ENCODE measurements around the gene FFAR2. TPM values are rescaled to one million over a fixed set of nuclear protein-coding genes. Genes with fewer than 3 reads are reported as not detected.

Gene FFAR2
- total RNA-seq, 4 donors from 2014 or later = 0.29 to 0.64 (median 0.30) TPM; not detected in 1

DNA sequence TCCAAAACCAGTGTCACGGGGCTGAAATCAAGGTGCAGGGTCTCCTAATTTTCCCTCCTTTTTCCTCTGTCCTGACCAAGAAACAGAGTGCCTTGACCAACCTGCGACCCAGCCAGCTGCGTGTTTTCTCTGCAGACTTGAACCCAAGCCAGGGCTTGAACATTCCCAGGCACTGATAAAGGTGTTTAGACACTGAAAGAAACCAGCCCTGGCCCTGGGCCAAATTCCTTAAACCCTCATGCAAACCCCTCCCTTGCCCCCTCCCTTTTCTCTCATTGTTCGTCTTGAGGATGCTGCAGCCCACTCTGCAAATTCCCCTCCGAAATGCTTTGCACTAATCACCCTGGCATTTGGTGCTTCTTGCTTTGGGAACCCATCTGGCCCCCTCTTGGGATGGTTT lies 9.5 kb upstream of the FFAR2 start:
- no peak overlapping the region for H3K27ac ChIP-seq
- no peak overlapping the region for H3K4me3 ChIP-seq
- no peak for DNase-seq (ENCODE audit: low spot score in 2 of 2)
- TF ChIP-seq POLR2AphosphoS5 (IDR thresholded peaks at IDR 0.05) (no peak), POLR2A (IDR thresholded peaks at IDR 0.05) (no peak), EP300 (IDR thresholded peaks at IDR 0.05) (no peak)
- TF ChIP-seq, protein P1, sequence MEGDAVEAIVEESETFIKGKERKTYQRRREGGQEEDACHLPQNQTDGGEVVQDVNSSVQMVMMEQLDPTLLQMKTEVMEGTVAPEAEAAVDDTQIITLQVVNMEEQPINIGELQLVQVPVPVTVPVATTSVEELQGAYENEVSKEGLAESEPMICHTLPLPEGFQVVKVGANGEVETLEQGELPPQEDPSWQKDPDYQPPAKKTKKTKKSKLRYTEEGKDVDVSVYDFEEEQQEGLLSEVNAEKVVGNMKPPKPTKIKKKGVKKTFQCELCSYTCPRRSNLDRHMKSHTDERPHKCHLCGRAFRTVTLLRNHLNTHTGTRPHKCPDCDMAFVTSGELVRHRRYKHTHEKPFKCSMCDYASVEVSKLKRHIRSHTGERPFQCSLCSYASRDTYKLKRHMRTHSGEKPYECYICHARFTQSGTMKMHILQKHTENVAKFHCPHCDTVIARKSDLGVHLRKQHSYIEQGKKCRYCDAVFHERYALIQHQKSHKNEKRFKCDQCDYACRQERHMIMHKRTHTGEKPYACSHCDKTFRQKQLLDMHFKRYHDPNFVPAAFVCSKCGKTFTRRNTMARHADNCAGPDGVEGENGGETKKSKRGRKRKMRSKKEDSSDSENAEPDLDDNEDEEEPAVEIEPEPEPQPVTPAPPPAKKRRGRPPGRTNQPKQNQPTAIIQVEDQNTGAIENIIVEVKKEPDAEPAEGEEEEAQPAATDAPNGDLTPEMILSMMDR (IDR thresholded peaks at IDR 0.05) = no peak
- WGBS = 41% methylated on average over 5 of the region's 5 CpGs
- H3K9me3 ChIP-seq = no peaks in the 10 kb centered on the region
- no peaks in the 10 kb centered on the region for H3K27me3 ChIP-seq
- peaks cover 42% of the 10 kb centered on the region for H3K4me1 ChIP-seq
- no peaks in the 10 kb centered on the region for H3K36me3 ChIP-seq

DNA sequence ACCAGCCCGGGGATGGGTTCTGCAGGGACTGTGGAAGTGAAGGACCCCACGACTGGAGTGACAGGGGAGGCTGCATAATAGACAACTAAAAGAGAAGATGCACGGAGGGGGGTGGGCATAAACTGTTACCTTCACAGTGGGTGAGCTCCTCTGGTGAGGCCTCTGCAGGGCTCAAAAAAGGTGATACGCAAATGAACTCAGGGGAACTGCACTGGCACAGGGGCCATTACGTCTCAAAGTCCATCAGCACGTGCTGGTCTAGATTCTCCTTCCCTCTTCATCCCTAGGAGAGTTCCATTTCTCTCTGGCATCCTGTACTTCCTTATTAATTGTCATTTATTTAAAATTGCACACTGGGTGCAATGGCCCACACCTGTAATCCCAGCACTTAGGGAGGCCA lies 8.1 kb upstream of the FFAR2 start:
- Histone ChIP-seq H3K4me3 (no peak overlapping the region), H3K36me3 (no peaks in the 10 kb centered on the region), H3K27ac (no peak overlapping the region), H3K9me3 (no peaks in the 10 kb centered on the region), H3K4me1 (peaks cover 29% of the 10 kb centered on the region), H3K27me3 (no peaks in the 10 kb centered on the region)
- 96% methylated on average over 6 of the region's 6 CpGs for WGBS
- DNase-seq (ENCODE audit: low spot score in 2 of 2) = no peak
- no peak for TF ChIP-seq EP300 (IDR thresholded peaks at IDR 0.05)
- no peak for TF ChIP-seq POLR2A (IDR thresholded peaks at IDR 0.05)
- TF ChIP-seq, protein P1 (IDR thresholded peaks at IDR 0.05) = no peak
- TF ChIP-seq POLR2AphosphoS5 (IDR thresholded peaks at IDR 0.05) = no peak

DNA sequence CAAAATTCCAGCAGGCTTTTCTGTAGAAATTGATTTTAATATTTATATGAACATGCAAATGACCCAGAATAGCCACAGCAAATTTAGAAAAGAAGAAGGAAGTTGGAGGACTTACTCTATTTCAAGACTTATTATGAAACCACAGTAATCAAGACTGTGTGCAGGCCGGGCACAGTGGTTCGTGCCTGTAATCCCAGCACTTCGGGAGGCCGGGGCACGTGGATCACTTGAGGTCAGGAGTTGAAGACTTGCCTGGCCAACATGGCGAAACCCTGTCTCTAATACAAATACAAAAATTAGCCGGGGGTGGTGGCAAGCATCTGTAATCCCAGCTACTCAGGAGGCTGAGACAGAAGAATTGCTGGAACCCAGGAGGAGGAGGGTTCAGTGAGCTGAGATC lies 6.0 kb upstream of the FFAR2 start:
- Histone ChIP-seq H3K27ac (no peak overlapping the region), H3K4me1 (peaks cover 8% of the 10 kb centered on the region), H3K4me3 (no peak overlapping the region), H3K36me3 (no peaks in the 10 kb centered on the region), H3K9me3 (no peaks in the 10 kb centered on the region), H3K27me3 (no peaks in the 10 kb centered on the region)
- DNase-seq (ENCODE audit: low spot score in 2 of 2) = no peak
- 77% methylated on average over 7 of the region's 7 CpGs for WGBS
- TF ChIP-seq POLR2AphosphoS5 (IDR thresholded peaks at IDR 0.05) (no peak), POLR2A (IDR thresholded peaks at IDR 0.05) (no peak)
- TF ChIP-seq, protein P1 (IDR thresholded peaks at IDR 0.05) = no peak

DNA sequence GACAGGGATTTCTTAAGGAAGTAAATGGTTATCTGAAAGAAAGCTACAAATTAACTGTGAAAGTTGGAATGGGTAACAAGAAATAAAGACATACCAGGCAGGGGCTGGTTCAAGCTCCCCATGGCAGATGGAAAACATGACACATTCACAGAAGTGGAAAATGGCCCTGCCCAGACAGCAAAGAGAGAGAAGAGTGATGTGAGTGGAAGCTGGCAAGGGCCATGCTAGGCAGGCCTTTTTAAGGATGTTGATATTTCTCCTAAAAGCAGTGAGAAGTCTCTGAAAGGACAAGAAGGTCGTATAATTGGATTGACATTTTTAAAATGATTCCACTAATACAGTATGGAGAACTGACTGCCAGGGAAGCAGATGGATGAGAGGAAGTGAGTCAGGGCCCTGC lies 3.3 kb upstream of the FFAR2 start:
- Histone ChIP-seq H3K27me3 (no peaks in the 10 kb centered on the region), H3K36me3 (no peaks in the 10 kb centered on the region), H3K9me3 (no peaks in the 10 kb centered on the region), H3K4me3 (no peak overlapping the region), H3K27ac (no peak overlapping the region), H3K4me1 (peaks cover 13% of the 10 kb centered on the region)
- 60% methylated on average over 1 of the region's 1 CpG for WGBS
- TF ChIP-seq, protein P1 (IDR thresholded peaks at IDR 0.05) = no peak
- no peak for TF ChIP-seq EP300 (IDR thresholded peaks at IDR 0.05)
- TF ChIP-seq POLR2A (IDR thresholded peaks at IDR 0.05) = no peak
- TF ChIP-seq POLR2AphosphoS5 (IDR thresholded peaks at IDR 0.05) = no peak
- DNase-seq (ENCODE audit: low spot score in 2 of 2) = no peak

DNA sequence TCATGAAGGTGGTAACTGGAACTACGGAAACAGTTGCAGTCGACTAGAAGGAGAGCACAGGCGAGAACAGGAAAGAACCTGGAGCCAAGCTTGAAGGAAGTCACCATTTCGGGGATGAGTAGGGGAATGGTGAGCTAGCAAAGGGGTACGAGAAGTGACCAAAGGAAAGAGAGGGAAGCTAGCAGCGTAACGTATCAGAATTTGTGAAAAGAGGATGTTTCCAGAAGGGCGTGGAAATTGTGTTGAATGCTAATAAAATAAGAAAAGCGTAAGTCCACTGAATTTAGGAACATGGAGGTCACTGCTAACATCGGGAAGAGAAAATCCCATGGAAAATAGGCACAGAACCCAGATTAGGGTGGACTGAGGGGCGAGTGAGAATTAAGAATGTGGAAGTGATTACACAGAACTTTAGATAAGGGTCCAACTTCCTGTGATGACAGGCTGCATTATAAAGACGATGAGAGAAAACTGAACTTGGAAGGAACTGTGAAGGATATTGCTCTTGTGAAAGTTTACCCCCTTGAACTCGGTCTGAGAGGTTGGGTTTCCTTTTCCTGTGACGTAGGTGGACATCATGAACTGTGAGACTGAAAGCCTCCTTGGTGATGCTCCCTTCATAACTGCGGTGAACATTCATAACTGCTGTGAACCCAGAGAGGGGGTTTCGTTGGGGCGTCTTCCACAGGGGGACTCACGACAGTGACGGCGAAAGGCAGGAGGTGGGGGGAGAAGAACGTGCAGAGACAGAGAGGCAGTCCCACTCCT lies 2.0 kb upstream of the FFAR2 start:
- Histone ChIP-seq H3K36me3 (no peaks in the 10 kb centered on the region), H3K27ac (no peak overlapping the region), H3K9me3 (no peaks in the 10 kb centered on the region), H3K4me3 (no peak overlapping the region), H3K4me1 (peaks cover 22% of the 10 kb centered on the region), H3K27me3 (peaks cover 9% of the 10 kb centered on the region)
- DNase-seq (ENCODE audit: low spot score in 2 of 2) = no peak
- TF ChIP-seq, protein P1 (IDR thresholded peaks at IDR 0.05) = no peak
- no peak for TF ChIP-seq POLR2A (IDR thresholded peaks at IDR 0.05)
- TF ChIP-seq POLR2AphosphoS5 (IDR thresholded peaks at IDR 0.05) = no peak
- TF ChIP-seq EP300 (IDR thresholded peaks at IDR 0.05) = no peak
- 76% methylated on average over 21 of the region's 21 CpGs for WGBS

Data from suprapubic skin (tissue), 4 donors.